GM19193 (cell line): ENCODE measurements around the gene TPCN1.

ENCODE experiments used
- POLR2A ChIP-seq: IDR thresholded peaks from 4 replicates; pipeline ENCODE4 v1.6.1; 2011; ENCODE audit not compliant: insufficient read depth, insufficient read length; ENCODE audit errors: extremely low read depth

The TPCN1 gene

GRCh38 chr12:113221181-113221996, at the start of gene TPCN1:
TPCN1 (plus strand) TSS chr12:113221464; CDS start chr12:113226853, 5,389 bp downstream.
- TF ChIP-seq POLR2A = peak; percentile 99

DNA sequence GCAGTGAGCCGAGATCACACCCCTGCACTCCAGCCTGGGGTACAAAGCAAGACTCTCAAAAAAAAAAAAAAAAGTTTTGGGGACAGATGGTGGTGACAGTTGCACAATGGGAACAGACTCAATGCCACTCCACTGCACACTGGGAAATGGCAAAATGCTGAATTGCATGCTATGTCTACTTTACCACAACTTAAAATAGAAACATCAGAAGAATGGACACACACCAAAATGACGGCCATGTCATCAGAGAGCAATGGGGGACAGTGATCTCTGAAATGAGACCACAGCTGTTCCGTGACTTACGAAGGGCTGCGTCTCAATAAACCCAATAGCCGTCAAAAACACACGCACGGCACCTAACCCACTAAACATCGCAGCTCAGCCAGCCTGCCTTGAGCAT, 49.7 kb upstream of the TPCN1 start:
- no peak for TF ChIP-seq POLR2A

DNA sequence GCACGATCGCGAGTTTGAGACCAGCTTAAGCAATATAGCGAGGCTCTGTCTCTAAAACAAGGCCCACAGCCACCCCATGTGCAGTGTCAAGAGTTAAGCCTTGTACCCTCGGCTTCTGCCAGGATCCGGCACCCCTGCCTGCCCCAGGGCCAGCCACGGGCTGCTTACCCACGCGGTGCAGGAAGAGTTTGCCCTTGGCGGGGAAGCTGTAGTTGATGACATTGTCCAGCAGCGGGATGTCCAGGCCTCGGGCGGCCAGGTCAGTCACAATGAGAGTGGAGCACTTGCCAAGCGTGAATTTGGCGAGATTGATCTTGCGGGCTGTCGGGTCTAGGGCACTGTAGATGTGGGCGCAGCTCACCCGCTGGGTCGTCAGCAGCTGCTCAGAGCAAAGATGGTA, 49.1 kb upstream of the TPCN1 start:
- no peak for TF ChIP-seq POLR2A

DNA sequence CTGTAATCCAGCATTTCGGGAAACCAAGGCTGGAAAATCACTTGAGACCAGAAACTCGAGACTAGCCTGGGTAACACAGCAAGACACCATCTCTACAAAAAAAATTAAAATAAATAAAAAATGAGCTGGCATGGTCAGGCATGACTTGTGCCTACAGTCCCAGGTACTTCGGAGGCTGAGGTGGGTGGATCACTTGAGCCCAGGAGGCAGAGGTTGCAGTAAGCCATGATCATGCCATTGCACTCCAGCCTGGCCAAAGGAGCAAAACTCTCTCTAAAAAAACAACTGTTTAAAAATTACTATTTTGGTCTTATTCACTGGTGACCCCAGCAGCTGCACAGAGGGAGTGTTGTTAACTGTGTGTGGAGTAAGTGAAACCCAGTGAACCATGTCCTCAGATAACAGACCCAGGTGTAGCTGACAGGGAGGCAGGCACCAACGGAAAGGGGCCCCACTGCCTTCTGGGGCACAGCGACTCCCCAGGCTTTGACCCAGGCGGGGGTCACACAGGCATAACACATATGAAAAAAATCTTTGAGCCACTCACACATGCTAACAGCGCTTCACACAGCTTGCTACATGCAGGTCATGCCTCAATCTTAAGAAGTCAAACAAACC, 48.1 kb upstream of the TPCN1 start:
- no peak for TF ChIP-seq POLR2A

DNA sequence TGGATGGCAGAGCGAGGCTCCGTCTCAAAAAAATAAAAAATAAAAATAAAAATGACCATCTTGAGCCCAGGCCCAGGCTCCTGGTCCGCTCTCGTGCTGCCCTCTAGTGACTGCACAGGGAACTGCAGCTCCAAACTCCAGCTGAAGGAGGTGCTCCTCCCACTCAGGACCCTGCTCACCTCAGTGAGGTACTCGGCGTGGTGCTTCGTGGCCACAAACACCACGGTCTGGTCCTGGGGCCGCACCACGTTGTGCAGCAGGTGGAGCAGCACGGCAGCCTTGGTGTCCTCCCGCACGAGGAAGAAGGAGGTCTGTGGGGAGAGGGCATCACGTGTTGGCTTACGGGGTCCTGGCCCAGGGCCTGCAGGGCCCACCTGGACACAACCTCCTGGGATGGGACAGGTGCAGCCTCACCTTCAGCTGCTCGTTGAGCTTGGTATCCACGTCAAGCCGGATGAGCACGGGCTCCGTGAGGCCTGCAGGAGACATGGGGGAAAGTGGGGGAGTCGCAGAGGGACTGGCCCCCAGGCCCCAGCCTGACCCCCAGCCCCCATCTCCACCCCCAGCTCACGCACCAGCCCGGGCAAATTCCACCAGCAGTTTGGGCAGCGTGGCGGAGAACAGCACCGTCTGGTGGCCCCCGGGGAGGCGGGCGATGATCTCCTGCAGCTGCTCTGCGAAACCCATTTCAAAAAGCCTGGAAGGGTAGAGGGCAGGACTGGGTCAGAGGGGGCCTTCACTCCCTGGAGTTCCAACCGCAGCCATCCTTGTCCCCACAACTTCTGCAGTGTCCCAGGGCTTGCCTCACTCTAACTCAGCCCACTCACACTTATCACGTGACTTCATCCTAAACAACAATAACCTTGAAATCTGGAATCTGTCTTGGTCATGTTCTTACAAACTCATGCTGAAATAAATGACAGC, 46.5 kb upstream of the TPCN1 start:
- no peak for TF ChIP-seq POLR2A

DNA sequence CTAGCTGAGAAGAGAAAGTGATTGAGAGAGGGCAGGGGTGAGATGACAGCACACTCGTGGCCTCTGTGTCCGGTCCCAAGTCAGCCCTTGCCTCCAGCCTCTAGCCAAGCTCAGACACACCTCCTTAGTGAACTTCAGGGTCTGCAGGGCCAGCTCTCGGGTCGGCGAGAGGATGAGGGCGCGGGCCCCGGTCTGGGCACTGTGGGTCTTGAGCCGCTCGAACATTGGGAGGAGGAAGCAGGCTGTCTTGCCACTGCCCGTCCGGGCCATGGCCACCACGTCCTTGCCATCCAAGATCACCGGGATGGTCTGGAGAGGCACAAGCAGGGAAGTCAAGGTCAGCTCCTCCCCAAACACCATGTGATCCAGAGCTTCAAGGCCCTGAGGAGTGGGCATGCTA, 42.2 kb upstream of the TPCN1 start:
- TF ChIP-seq POLR2A = no peak

DNA sequence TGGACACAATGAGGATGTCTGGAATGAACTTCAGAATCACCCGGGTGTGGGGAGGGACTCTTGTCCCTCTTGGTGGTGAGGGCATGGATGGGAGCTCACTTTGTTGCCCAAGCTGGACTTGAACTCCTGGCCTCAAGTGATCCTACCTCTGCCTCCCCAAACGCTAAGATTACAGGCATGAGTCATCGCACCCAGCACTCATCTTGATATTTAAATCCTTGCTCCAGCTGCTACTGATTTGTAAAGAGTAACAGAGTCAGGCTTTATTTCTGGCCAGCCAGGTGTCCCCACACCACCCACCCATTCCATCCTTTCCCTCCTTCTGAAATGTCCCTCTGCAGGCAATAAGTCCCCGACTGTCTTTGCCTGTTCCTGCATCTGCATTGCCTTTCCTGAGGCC, 40.9 kb upstream of the TPCN1 start:
- no peak for TF ChIP-seq POLR2A

DNA sequence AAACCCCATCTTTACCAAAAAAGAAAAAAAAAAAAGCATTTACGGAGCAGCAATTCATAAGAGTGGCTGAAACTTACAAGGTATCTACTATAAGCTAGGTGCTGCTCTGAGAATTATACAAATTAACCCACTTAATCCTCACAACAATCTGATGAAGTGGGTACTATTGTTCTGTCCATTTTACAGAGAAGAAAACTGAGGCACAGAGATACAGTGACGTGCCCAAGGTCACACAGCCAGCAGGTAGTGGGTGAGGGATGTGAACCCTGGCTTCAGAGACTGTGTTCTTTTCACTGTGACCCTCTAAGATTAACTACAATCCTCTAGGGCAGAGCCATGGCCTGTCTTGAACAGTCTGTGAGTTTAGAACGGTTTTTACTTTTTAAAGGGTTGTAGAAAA, 39.3 kb upstream of the TPCN1 start:
- TF ChIP-seq POLR2A = no peak

DNA sequence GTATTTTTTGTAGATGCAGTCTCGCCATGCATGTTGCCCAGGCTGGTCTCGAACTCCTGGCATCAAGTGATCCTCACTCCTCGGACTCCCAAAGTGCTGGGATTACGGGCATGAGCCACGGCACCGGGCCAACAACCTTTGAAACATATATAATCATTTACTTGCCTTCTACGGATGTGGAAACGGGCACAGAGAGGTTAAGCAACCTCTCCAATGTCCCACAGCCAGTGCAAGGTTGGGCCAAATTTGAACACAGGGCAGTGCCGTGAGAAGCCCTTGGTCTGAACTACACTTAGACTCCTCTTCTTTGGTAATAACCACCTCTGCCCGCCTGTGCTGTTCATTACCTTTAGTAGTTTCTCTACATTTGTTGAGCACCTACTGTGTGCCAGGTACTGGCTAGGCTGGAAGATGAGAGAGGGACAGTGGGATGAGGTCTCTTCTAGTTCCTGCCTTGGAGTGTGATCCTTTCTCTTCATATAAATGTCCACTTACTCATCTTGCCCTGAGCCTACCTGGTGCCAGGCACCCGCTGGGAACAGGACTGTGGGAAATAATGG, 38.2 kb upstream of the TPCN1 start:
- TF ChIP-seq POLR2A = no peak

- TF ChIP-seq POLR2A = no peak
Measured at GRCh38 chr12:113184098-113184899, 37.0 kb upstream of the TPCN1 start.

GRCh38 chr12:113184900-113185179, 36.4 kb upstream of the TPCN1 start:
- TF ChIP-seq POLR2A = no peak

GRCh38 chr12:113185180-113186032, 35.9 kb upstream of the TPCN1 start, which contains the start of the genes DDX54 and RITA1:
DDX54 (minus strand) TSS chr12:113185478; CDS start chr12:113185451, 27 bp downstream.
RITA1 (plus strand) TSS chr12:113185721; CDS start chr12:113186747, 1,026 bp downstream.
- peak; percentile 93 for TF ChIP-seq POLR2A

GRCh38 chr12:113186033-113186365, 35.3 kb upstream of the TPCN1 start:
- no peak for TF ChIP-seq POLR2A
